K562 (cell line): Measurements from ENCODE around the gene PDE8A. TPM values are rescaled to one million over a fixed set of nuclear protein-coding genes. Genes with fewer than 3 reads are reported as not detected.

Experiments used
- ATAC-seq: fragments of 200-7000 bp; cut with Tn5 transposase; 3 replicates; pipeline ENCODE4 v1.9.1; 2020; ENCODE audit warnings: moderate library complexity
- BruUV-seq: library from RNA; stranded (reverse); fragments of 400-500 nt; replicated peaks from 2 replicates; lab custom pipeline; 2021; lab: Mats Ljungman, UMichigan
- CTCF ChIA-PET: fragments of 300-600 bp; formaldehyde crosslinking; extraction: SDS; loops from one replicate; lab custom pipeline; 2021; ENCODE audit warnings: low intra/inter-chr PET ratio; lab: Yijun Ruan, JAX
- POLR2A ChIA-PET: fragments of 300-600, 350-650 bp; sonication (Branson Sonifier 250); formaldehyde crosslinking; extraction: SDS; loops from one replicate; lab custom pipeline; 2021; ENCODE audit warnings: antibody characterized with exemption, inconsistent platforms; lab: Yijun Ruan, JAX
- DNase-seq, 4 experiments: peaks; one replicate each; pipeline versions ENCODE4 v3.0.0 to v3.0.0-alpha.2; 2011 to 2018; ENCODE audit warnings: low spot score in 3 of 4, mixed read lengths in 3 of 4; ENCODE audit errors: extremely low read depth in 1 of 4
- FAIRE-seq: peaks from 2 replicates; lab custom pipeline; 2011; peaks lifted over from hg19 to GRCh38; lab: Jason Lieb, UNC
- H2AFZ ChIP-seq: 2 replicates; pipeline ENCODE4 v1.6.0; 2011; ENCODE audit warnings: low read depth, low read length, control low read depth, inconsistent platforms
- H3K27ac ChIP-seq: fragments of 200-600 bp; 3 replicates; pipeline ENCODE4 v1.8.0; 2011; ENCODE audit warnings: low read depth, mild to moderate bottlenecking, control low read depth, inconsistent platforms, low read length, moderate library complexity, mixed read lengths; ENCODE audit errors: extremely low read depth
- H3K27me3 ChIP-seq, 2 experiments: fragments of 300-600 bp in 1 of 2; 2 replicates in 1 of 2; 3 replicates in 1 of 2; pipeline versions ENCODE4 v1.6.0 to v1.8.0; 2011; ENCODE audit warnings: inconsistent platforms in 2 of 2, low read length in 2 of 2, mild to moderate bottlenecking in 1 of 2, mixed read lengths in 1 of 2, moderate library complexity in 1 of 2; ENCODE audit not compliant: control insufficient read depth in 2 of 2, insufficient read depth in 2 of 2
- H3K36me3 ChIP-seq: fragments of 300-600 bp; 3 replicates; pipeline ENCODE4 v1.8.0; 2011; ENCODE audit warnings: mild to moderate bottlenecking, low read length, inconsistent platforms; ENCODE audit not compliant: control insufficient read depth, insufficient read depth
- H3K4me1 ChIP-seq, 2 experiments: fragments of 200-600 bp in 1 of 2; replicated peaks in 1 of 2; 2 replicates in 1 of 2; 3 replicates in 1 of 2; pipeline versions ENCODE4 v1.5.1 to v1.8.0; 2011; ENCODE audit warnings: inconsistent platforms in 2 of 2, low read length in 2 of 2, mild to moderate bottlenecking in 1 of 2, mixed read lengths in 1 of 2, moderate library complexity in 1 of 2; ENCODE audit not compliant: control insufficient read depth in 2 of 2, insufficient read depth in 2 of 2
- H3K4me2 ChIP-seq: 2 replicates; pipeline ENCODE4 v1.6.1; 2011; ENCODE audit warnings: low read length, control low read depth, inconsistent platforms, mixed read lengths; ENCODE audit not compliant: insufficient read depth
- H3K4me3 ChIP-seq: fragments of 200-600 bp; sonication (generic), shearing (Covaris generic); 2 replicates; pipeline ENCODE4 v1.5.1; 2016; ENCODE audit warnings: control low read depth, inconsistent platforms
- H3K79me2 ChIP-seq: fragments of 200-600 bp; 3 replicates; pipeline ENCODE4 v1.8.0; 2011; ENCODE audit warnings: low read length, inconsistent platforms; ENCODE audit not compliant: control insufficient read depth, insufficient read depth
- H3K9ac ChIP-seq, 2 experiments: 2 replicates each; pipeline versions ENCODE4 v1.6.0 to v1.6.1; 2011; ENCODE audit warnings: low read depth in 2 of 2, low read length in 2 of 2, control low read depth in 1 of 2, inconsistent platforms in 1 of 2, mild to moderate bottlenecking in 1 of 2, mixed read lengths in 1 of 2; ENCODE audit not compliant: insufficient read depth in 1 of 2
- H3K9me1 ChIP-seq: one replicate; pipeline ENCODE4 v1.6.0; 2011; ENCODE audit warnings: inconsistent platforms, mild to moderate bottlenecking, low read length, moderate library complexity; ENCODE audit not compliant: control insufficient read depth, insufficient read depth
- H3K9me3 ChIP-seq: replicated peaks from 2 replicates; pipeline ENCODE4 v1.5.1; 2011; ENCODE audit warnings: low read depth, low read length, inconsistent platforms; ENCODE audit not compliant: control insufficient read depth, insufficient read depth
- H4K20me1 ChIP-seq: replicated peaks from 2 replicates; pipeline ENCODE4 v1.6.1; 2011; ENCODE audit warnings: low read length, inconsistent platforms, mixed read lengths; ENCODE audit not compliant: control insufficient read depth, insufficient read depth
- CHD4 ChIP-seq: fragments of 200-600 bp; sonication (generic); IDR thresholded peaks from 3 replicates; pipeline ENCODE4 v1.6.1; 2012; ENCODE audit warnings: low read depth, mild to moderate bottlenecking, mixed read lengths, low read length, inconsistent platforms; ENCODE audit not compliant: insufficient read depth, insufficient replicate concordance, poor library complexity, severe bottlenecking
- HNRNPLL ChIP-seq: fragments of 200-400 bp; formaldehyde crosslinking; IDR thresholded peaks from 2 replicates; pipeline ENCODE4 v1.6.1; 2017; ENCODE audit warnings: low read length, low read depth, mild to moderate bottlenecking; ENCODE audit not compliant: poor library complexity, severe bottlenecking
- MAFG ChIP-seq: fragments of 450-650 bp; conservative IDR thresholded peaks from 2 replicates; pipeline ENCODE4 v1.6.1; 2016; ENCODE audit warnings: missing genetic modification characterization, missing compliant biosample characterization
- ZNF133 ChIP-seq: fragments of 250-450 bp; sonication (Bioruptor Pico); IDR thresholded peaks from 2 replicates; pipeline ENCODE4 v1.4.0; 2020; ENCODE audit warnings: mild to moderate bottlenecking
- ZNF217 ChIP-seq: sonication (generic); formaldehyde crosslinking; IDR thresholded peaks from 2 replicates; pipeline ENCODE4 v1.8.0; 2022; ENCODE audit warnings: mild to moderate bottlenecking, missing genetic modification reagents
- WGBS: fragments of 100-300 bp; shearing (Covaris generic); methylation state at CpG from one replicate; pipeline ENCODE4 v1.1.6; 2016; ENCODE audit warnings: low coverage, mixed read lengths; ENCODE audit not compliant: insufficient coverage; ENCODE audit errors: missing lambda C conversion rate; 5-methylcytosine and 5-hydroxymethylcytosine counted together
- in situ Hi-C: fragments of 300-500 bp; cut with MboI; formaldehyde crosslinking; loops from 4 replicates; pipeline ENCODE4 v1.15.0; 2018; ENCODE audit warnings: inconsistent platforms, mixed read lengths
- intact Hi-C: fragments of 100-400 bp; cut with micrococcal nuclease; formaldehyde crosslinking; loops from 2 replicates; pipeline ENCODE4 v1.14.2; 2022
- polyA plus RNA-seq, 8 experiments: library from polyadenylated mRNA; depleted of rRNA in 4 of 8; stranded (reverse) in 5 of 8; unstranded in 3 of 8; fragments of >200 nt; fragmentation: Nextera tagmentation in 2 of 8; fragmentation: Illumina TruSeq in 1 of 8; extraction: Ambion mirVana in 2 of 8; extraction: Trizol in 1 of 8; gene quantifications; 2 replicates each; pipeline versions ENCODE4 v1.2.1 to v1.2.3, GENCODE V29; 2011 to 2014; ENCODE audit warnings: inconsistent platforms in 1 of 8, missing spikeins in 1 of 8
- total RNA-seq, 7 experiments: library from RNA; depleted of rRNA in 6 of 7; stranded (reverse); fragments of >200 nt in 6 of 7; fragmentation: Illumina TruSeq in 2 of 7; extraction: Trizol in 2 of 7; gene quantifications; 2 replicates each; pipeline versions ENCODE4 v1.2.1 to v1.2.3, GENCODE V29; 2011 to 2021; ENCODE audit warnings: low replicate concordance in 1 of 7
- TF ChIP-seq, protein P1 (sequence below): fragments of 450-650 bp; IDR thresholded peaks from 2 replicates; pipeline ENCODE4 v1.7.0; 2016; ENCODE audit warnings: borderline replicate concordance

Gene PDE8A
- total and polyA plus RNA-seq, 9 of the 15 experiments (the other 6 are each of a cell fraction or from before 2014, with no cell fraction given) = 5.9 to 40.3 (median 19.8) TPM

DNA sequence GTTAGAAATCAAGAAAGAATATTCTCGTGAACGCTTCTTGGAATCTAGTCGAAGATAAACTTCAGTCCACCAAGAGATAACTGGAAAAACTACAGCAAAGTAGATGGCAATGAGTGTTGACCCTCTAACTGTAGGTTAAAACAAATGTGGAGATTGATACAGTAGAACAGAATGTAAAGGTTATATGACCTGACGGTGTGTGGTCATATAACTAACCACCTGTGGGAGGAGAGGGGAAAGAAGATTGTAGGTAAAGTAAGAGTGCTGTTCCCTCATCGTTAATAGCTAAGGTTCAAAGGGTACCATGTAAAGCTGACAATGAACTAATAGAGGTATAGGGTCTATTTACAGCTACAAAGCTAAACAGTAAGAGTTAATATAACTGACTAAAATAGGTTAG, 52.6 kb downstream of the PDE8A start:
- POLR2A ChIA-PET = interaction anchor here (0.5 to 1.4 kb wide), 3 partner anchors 10 to 135 kb away, joined by 3 read pairs; no protein-coding TSS in a partner anchor
- BruUV-seq = no TSS peak
- Histone ChIP-seq H3K27me3 (no peaks in the 10 kb centered on the region), H3K4me3 (no peak overlapping the region), H3K4me1 (peaks cover 0 to 24% of the 10 kb centered on the region in 2 experiments; a peak in 3 of 5 replicates), H2AFZ (no peak overlapping the region), H3K4me2 (no peak overlapping the region), H3K36me3 (no peaks in the 10 kb centered on the region), H3K9me3 (no peaks in the 10 kb centered on the region), H3K27ac (no peak overlapping the region), H3K9me1 (no peaks in the 10 kb centered on the region), H4K20me1 (peaks cover 8% of the 10 kb centered on the region; the same call in 1 of the 2 replicates), H3K9ac (no peak overlapping the region), H3K79me2 (peaks cover 64% of the 10 kb centered on the region)
- intact Hi-C loops = no loop called here
- in situ Hi-C loops = no loop called here
- FAIRE-seq (no peak), ATAC-seq (no peak), DNase-seq (no peak)
- CTCF ChIA-PET = no interaction called here
- TF ChIP-seq, protein P1, sequence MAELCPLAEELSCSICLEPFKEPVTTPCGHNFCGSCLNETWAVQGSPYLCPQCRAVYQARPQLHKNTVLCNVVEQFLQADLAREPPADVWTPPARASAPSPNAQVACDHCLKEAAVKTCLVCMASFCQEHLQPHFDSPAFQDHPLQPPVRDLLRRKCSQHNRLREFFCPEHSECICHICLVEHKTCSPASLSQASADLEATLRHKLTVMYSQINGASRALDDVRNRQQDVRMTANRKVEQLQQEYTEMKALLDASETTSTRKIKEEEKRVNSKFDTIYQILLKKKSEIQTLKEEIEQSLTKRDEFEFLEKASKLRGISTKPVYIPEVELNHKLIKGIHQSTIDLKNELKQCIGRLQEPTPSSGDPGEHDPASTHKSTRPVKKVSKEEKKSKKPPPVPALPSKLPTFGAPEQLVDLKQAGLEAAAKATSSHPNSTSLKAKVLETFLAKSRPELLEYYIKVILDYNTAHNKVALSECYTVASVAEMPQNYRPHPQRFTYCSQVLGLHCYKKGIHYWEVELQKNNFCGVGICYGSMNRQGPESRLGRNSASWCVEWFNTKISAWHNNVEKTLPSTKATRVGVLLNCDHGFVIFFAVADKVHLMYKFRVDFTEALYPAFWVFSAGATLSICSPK = no peak
- TF ChIP-seq MAFG (tag) (no peak), ZNF133 (CRISPR knock-in tag) (no peak), CHD4 (no peak), HNRNPLL (no peak), ZNF217 (CRISPR knock-in tag) (no peak)
- WGBS = 59% methylated on average over 5 of the region's 5 CpGs
